ENCODE results near the gene PTPRN2. TPM values are rescaled to one million over a fixed set of nuclear protein-coding genes. Genes with fewer than 3 reads are reported as not detected.

Gene PTPRN2
- total and polyA plus RNA-seq, 9 of the 15 experiments (the other 6 are each of a cell fraction or from before 2014, with no cell fraction given): not detected

GRCh38 chr7:157991351-157991750 lies 596.3 kb downstream of the PTPRN2 start:
- peaks cover 45 to 85% of the 10 kb centered on the region in 2 experiments for H3K27me3 ChIP-seq (ENCODE audit: control insufficient read depth in 2 of 2, insufficient read depth in 2 of 2, low read length in 2 of 2)
- no peaks in the 10 kb centered on the region for H3K36me3 ChIP-seq (ENCODE audit: control insufficient read depth, insufficient read depth, low read length)
- H3K4me3 ChIP-seq: no peak overlapping the region
- H3K4me1 ChIP-seq (replicated peaks in 1 of 2; ENCODE audit: control insufficient read depth in 2 of 2, insufficient read depth in 2 of 2, low read length in 2 of 2): no peaks in the 10 kb centered on the region
- no peak overlapping the region for H2AFZ ChIP-seq (ENCODE audit: low read depth, low read length)
- H3K9ac ChIP-seq (ENCODE audit: insufficient read depth in 1 of 2, low read depth in 2 of 2, low read length in 2 of 2): no peak overlapping the region
- in situ Hi-C loops (cut with MboI) (no loop called here), intact Hi-C loops (cut with micrococcal nuclease) (no loop called here)
- ChIA-PET CTCF (ENCODE audit: low intra/inter-chr PET ratio) (no interaction called here), POLR2A (no interaction called here)
- DNase-seq (ENCODE audit: extremely low read depth in 1 of 4, low spot score in 3 of 4) (no peak), ATAC-seq (no peak), FAIRE-seq (no peak)
- H3K9me3 ChIP-seq (replicated peaks; ENCODE audit: control insufficient read depth, insufficient read depth, low read depth, low read length): no peaks in the 10 kb centered on the region
- TF ChIP-seq ETV6 (IDR thresholded peaks at IDR 0.05; ENCODE audit: borderline replicate concordance in 1 of 2, low read depth in 2 of 2, low read length in 1 of 2) (no peak), ETV6 (CRISPR knock-in tag; IDR thresholded peaks at IDR 0.05; ENCODE audit: borderline replicate concordance) (no peak), ZNF445 (CRISPR knock-in tag; IDR thresholded peaks at IDR 0.05; ENCODE audit: low read depth) (no peak), MAFF (IDR thresholded peaks at IDR 0.05; ENCODE audit: low read length) (no peak), POU5F1 (IDR thresholded peaks at IDR 0.05; ENCODE audit: borderline replicate concordance, low read depth, low read length, partially characterized antibody) (no peak), PTRF (tag; IDR thresholded peaks at IDR 0.05) (no peak), CREB5 (CRISPR knock-in tag; IDR thresholded peaks at IDR 0.05) (no peak), ZNF668 (CRISPR knock-in tag; IDR thresholded peaks at IDR 0.05) (no peak), ATF1 (CRISPR knock-in tag; IDR thresholded peaks at IDR 0.05) (no peak), ATF1 (tag; IDR thresholded peaks at IDR 0.05) (no peak), MYBL2 (IDR thresholded peaks at IDR 0.05; ENCODE audit: low read depth) (no peak), MYBL2 (CRISPR knock-in tag; IDR thresholded peaks at IDR 0.05; ENCODE audit: borderline replicate concordance) (no peak), ETS2 (tag; IDR thresholded peaks at IDR 0.05; ENCODE audit: borderline replicate concordance, poor library complexity, severe bottlenecking) (no peak), E2F6 (IDR thresholded peaks at IDR 0.05; ENCODE audit: borderline replicate concordance in 1 of 2, extremely low read depth in 1 of 2, insufficient read depth in 1 of 2, insufficient read length in 1 of 2, low read depth in 1 of 2, low read length in 1 of 2, poor library complexity in 1 of 2, severe bottlenecking in 1 of 2) (no peak), ZEB2 (IDR thresholded peaks at IDR 0.05) (no peak)
- H3K79me2 ChIP-seq (ENCODE audit: control insufficient read depth, insufficient read depth, low read length): no peaks in the 10 kb centered on the region
- no peaks in the 10 kb centered on the region for H3K9me1 ChIP-seq (ENCODE audit: control insufficient read depth, insufficient read depth, low read length)
- H3K4me2 ChIP-seq (ENCODE audit: insufficient read depth, low read length): no peak overlapping the region
- no TSS peak for BruUV-seq (replicated peaks)
- peaks cover 21% of the 10 kb centered on the region for H4K20me1 ChIP-seq (replicated peaks; ENCODE audit: control insufficient read depth, insufficient read depth, low read length)
- H3K27ac ChIP-seq (ENCODE audit: extremely low read depth, low read depth, low read length): no peak overlapping the region
- 0% methylated on average over 9 of the region's 9 CpGs for WGBS (ENCODE audit: insufficient coverage, low coverage, missing lambda C conversion rate)
